HUES64 (cell line): ENCODE data around the gene MVB12B.

ENCODE experiments used
- H3K27ac ChIP-seq: 2 replicates; pipeline ENCODE4 v1.7.0; 2013; ENCODE audit warnings: low read depth, low read length, inconsistent platforms
- H3K27me3 ChIP-seq: 2 replicates; pipeline ENCODE4 v1.6.1; 2013; ENCODE audit warnings: mild to moderate bottlenecking, low read length; ENCODE audit not compliant: insufficient read depth
- H3K36me3 ChIP-seq: 2 replicates; pipeline ENCODE4 v1.6.1; 2013; ENCODE audit warnings: mild to moderate bottlenecking, low read length; ENCODE audit not compliant: insufficient read depth
- H3K4me1 ChIP-seq: 2 replicates; pipeline ENCODE4 v1.6.1; 2013; ENCODE audit warnings: mild to moderate bottlenecking, low read length, moderate library complexity; ENCODE audit not compliant: insufficient read depth
- H3K4me3 ChIP-seq: 2 replicates; pipeline ENCODE4 v1.5.1; 2013; ENCODE audit warnings: mild to moderate bottlenecking, low read length, moderate library complexity
- H3K9ac ChIP-seq: 2 replicates; pipeline ENCODE4 v1.6.1; 2013; ENCODE audit warnings: mild to moderate bottlenecking, low read depth, low read length
- H3K9me3 ChIP-seq: 2 replicates; pipeline ENCODE4 v1.6.1; 2013; ENCODE audit warnings: low read depth, low read length; ENCODE audit not compliant: insufficient read depth
- WGBS: fragments of 150-250, 120-280 bp; methylation state at CpG from one replicate; pipeline ENCODE4 v1.1.7; 2013; ENCODE audit warnings: missing lambda C conversion rate; 5-methylcytosine and 5-hydroxymethylcytosine counted together

The MVB12B gene

GRCh38 chr9:126377176-126377509 is 50.5 kb downstream of the MVB12B start:
- no peaks in the 10 kb centered on the region for H3K36me3 ChIP-seq

DNA sequence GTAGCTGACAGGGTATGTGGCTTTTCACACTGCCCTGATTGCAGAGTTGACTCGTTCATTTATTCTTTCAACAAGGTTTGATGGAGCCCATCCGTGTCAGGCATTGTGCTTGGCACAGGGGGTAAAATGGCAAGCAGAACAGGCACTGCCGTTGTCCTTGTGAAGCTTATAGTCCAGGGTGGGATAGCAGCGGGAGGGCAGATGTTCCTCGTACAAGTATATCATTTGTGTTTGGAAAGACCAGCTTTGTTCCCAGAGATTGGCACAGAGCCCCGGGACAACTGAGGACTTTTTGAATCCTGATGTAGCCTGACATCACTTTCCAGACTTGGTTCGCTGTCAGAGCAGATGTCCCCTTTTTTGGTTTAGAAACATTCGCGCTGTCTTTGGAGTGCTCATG is 50.9 kb downstream of the MVB12B start:
- Histone ChIP-seq H3K9me3 (no peaks in the 10 kb centered on the region), H3K4me3 (no peak overlapping the region), H3K36me3 (no peaks in the 10 kb centered on the region), H3K4me1 (peaks cover 64% of the 10 kb centered on the region), H3K27ac (no peak overlapping the region), H3K9ac (no peak overlapping the region), H3K27me3 (no peaks in the 10 kb centered on the region)
- WGBS: 93% methylated on average over 9 of the region's 9 CpGs

More at GRCh38 chr9:126377176-126377509, 50.5 kb downstream of the MVB12B start:
- Histone ChIP-seq H3K9me3 (no peaks in the 10 kb centered on the region), H3K27ac (no peak overlapping the region; the same call in 1 of the 2 replicates), H3K4me3 (no peak overlapping the region), H3K4me1 (peaks cover 64% of the 10 kb centered on the region), H3K9ac (no peak overlapping the region), H3K27me3 (no peaks in the 10 kb centered on the region)
- 90% methylated on average over 2 of the region's 2 CpGs for WGBS

- H3K27me3 ChIP-seq: no peaks in the 10 kb centered on the region
- H3K4me1 ChIP-seq: peaks cover 58% of the 10 kb centered on the region
- H3K36me3 ChIP-seq: no peaks in the 10 kb centered on the region
- no peak overlapping the region for H3K4me3 ChIP-seq
- no peak overlapping the region for H3K9ac ChIP-seq
- H3K9me3 ChIP-seq: no peaks in the 10 kb centered on the region
- no peak overlapping the region for H3K27ac ChIP-seq
- WGBS: 93% methylated on average over 7 of the region's 7 CpGs
Observed at GRCh38 chr9:126378761-126379160, 52.1 kb downstream of the MVB12B start.

DNA sequence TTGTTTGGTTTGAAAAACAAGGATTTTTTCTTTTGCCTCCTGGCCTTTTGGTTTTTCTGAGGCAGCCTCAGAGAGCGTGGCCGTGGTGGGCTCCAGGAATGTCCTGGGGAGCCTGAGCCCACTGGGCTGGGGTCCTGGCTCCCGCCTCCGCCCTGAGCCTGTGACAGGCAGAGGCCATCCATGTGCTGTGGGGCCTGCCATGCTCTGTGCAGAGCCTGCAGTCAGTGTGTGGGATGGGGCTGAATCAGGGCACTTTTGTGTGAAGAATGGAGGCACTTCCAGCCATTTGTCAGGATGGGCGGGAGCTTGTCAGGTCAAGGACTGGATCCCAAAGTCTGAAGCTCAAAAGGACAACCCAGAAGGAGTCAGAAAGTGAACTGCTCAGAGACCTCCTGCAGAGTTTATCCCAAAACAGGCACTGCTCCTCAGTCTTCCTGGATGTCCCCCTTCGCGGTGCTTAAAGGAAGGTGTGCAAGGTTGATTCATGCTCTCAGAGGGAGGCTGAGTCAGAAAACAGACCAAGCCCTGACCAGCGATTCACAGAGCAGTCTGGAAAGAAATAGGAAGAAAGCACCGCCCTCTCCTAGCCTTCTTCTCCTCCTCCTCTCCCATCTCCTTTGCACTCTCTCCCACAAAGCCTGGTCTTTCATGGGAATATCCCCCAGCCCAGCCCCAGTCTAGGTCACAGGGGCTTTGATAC is 53.2 kb downstream of the MVB12B start:
- H3K27me3 ChIP-seq: no peaks in the 10 kb centered on the region
- H3K27ac ChIP-seq: no peak overlapping the region
- peaks cover 49% of the 10 kb centered on the region for H3K4me1 ChIP-seq
- H3K9me3 ChIP-seq: no peaks in the 10 kb centered on the region
- WGBS: 71% methylated on average over 9 of the region's 9 CpGs
- H3K36me3 ChIP-seq: no peaks in the 10 kb centered on the region
- H3K4me3 ChIP-seq: no peak overlapping the region
- H3K9ac ChIP-seq: no peak overlapping the region

DNA sequence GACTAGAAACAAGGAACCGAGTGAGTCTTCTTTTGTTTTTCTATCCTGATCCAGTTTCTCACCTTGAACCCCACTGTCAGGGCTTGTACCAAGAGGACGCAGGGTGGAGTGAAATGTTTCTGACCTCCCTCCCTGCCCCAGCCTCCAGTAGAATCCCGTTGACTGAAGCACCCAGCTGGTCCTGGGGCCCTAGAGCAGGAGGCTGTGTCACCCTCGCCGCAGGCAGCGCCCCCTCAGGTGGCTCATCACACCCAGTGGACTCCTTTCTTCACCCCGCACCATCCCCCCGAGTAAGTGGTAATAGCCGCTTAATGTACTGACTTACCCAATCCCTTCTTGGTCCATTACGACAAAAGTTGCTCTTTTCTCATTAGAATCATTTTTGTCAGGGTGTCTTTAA is 53.8 kb downstream of the MVB12B start:
- WGBS: 92% methylated on average over 10 of the region's 10 CpGs

GRCh38 chr9:126381195-126381594 is 54.6 kb downstream of the MVB12B start:
- H3K4me1 ChIP-seq: peaks cover 35% of the 10 kb centered on the region
- H3K27me3 ChIP-seq: no peaks in the 10 kb centered on the region
- WGBS: 98% methylated on average over 4 of the region's 6 CpGs
- H3K36me3 ChIP-seq: no peaks in the 10 kb centered on the region
- H3K4me3 ChIP-seq: no peak overlapping the region
- no peaks in the 10 kb centered on the region for H3K9me3 ChIP-seq
- H3K27ac ChIP-seq: no peak overlapping the region
- no peak overlapping the region for H3K9ac ChIP-seq

More for the DNA sequence above, 53.8 kb downstream of the MVB12B start:
- no peaks in the 10 kb centered on the region for H3K9me3 ChIP-seq
- peaks cover 43% of the 10 kb centered on the region for H3K4me1 ChIP-seq
- H3K4me3 ChIP-seq: no peak overlapping the region
- no peak overlapping the region for H3K27ac ChIP-seq
- no peaks in the 10 kb centered on the region for H3K36me3 ChIP-seq
- H3K27me3 ChIP-seq: no peaks in the 10 kb centered on the region
- H3K9ac ChIP-seq: no peak overlapping the region

- no peaks in the 10 kb centered on the region for H3K9me3 ChIP-seq
- peaks cover 20% of the 10 kb centered on the region; the same call in 1 of the 2 replicates for H3K4me1 ChIP-seq
- 94% methylated on average over 3 of the region's 3 CpGs for WGBS
- H3K4me3 ChIP-seq: no peak overlapping the region
- H3K9ac ChIP-seq: no peak overlapping the region
- H3K27me3 ChIP-seq: no peaks in the 10 kb centered on the region
- no peak overlapping the region for H3K27ac ChIP-seq
- 0 out of 2 replicates have a peak, but pooled peaks cover 4% of the 10 kb centered on the region for H3K36me3 ChIP-seq
Observed at GRCh38 chr9:126383406-126384046, 56.9 kb downstream of the MVB12B start.

- Histone ChIP-seq H3K36me3 (0 out of 2 replicates have a peak, but pooled peaks cover 4% of the 10 kb centered on the region), H3K27me3 (no peaks in the 10 kb centered on the region), H3K4me1 (peaks cover 15% of the 10 kb centered on the region; the same call in 1 of the 2 replicates), H3K9me3 (no peaks in the 10 kb centered on the region), H3K9ac (no peak overlapping the region), H3K27ac (no peak overlapping the region), H3K4me3 (no peak overlapping the region)
- WGBS: 95% methylated on average over 7 of the region's 7 CpGs
Observed at GRCh38 chr9:126384926-126385325, 58.3 kb downstream of the MVB12B start.

DNA sequence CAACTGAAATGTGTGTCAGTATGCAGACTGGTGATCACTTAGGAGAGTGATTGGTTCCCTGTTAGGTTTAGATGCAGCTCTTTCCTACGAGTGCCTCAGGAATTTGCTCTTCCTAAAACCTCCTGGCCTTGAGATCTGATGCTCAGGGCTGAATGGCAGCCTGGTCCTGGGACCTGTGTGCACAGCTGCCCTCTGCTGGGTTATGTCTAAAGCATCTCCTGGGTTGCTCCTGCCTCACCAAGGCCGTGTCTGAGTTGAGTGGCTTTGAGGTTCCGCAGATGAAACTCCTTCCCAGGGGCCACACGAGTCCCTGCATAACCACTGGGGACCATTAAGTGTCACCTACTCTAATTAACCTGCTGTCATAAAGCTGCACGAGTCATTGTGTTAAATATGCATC is 59.5 kb downstream of the MVB12B start:
- Histone ChIP-seq H3K9ac (no peak overlapping the region), H3K9me3 (no peaks in the 10 kb centered on the region), H3K27ac (no peak overlapping the region), H3K4me1 (peaks cover 5% of the 10 kb centered on the region; the same call in 1 of the 2 replicates), H3K36me3 (0 out of 2 replicates have a peak, but pooled peaks cover 4% of the 10 kb centered on the region), H3K4me3 (no peak overlapping the region), H3K27me3 (no peaks in the 10 kb centered on the region)
- WGBS: 81% methylated on average over 5 of the region's 5 CpGs

- Histone ChIP-seq H3K27ac (no peak overlapping the region), H3K4me1 (0 out of 2 replicates have a peak, but pooled peaks cover 3% of the 10 kb centered on the region), H3K36me3 (0 out of 2 replicates have a peak, but pooled peaks cover 4% of the 10 kb centered on the region), H3K9ac (no peak overlapping the region), H3K27me3 (no peaks in the 10 kb centered on the region), H3K4me3 (no peak overlapping the region), H3K9me3 (no peaks in the 10 kb centered on the region)
- 89% methylated on average over 6 of the region's 6 CpGs for WGBS
Observed at GRCh38 chr9:126386776-126387175, 60.1 kb downstream of the MVB12B start.

GRCh38 chr9:126388964-126389708 is 62.5 kb downstream of the MVB12B start:
- 93% methylated on average over 8 of the region's 8 CpGs for WGBS
- no peak overlapping the region for H3K4me3 ChIP-seq
- H3K36me3 ChIP-seq: peaks cover 11% of the 10 kb centered on the region; the same call in 1 of the 2 replicates
- no peak overlapping the region for H3K9ac ChIP-seq
- H3K9me3 ChIP-seq: no peaks in the 10 kb centered on the region
- no peak overlapping the region for H3K27ac ChIP-seq
- no peaks in the 10 kb centered on the region for H3K27me3 ChIP-seq
- 0 out of 2 replicates have a peak, but pooled peaks cover 3% of the 10 kb centered on the region for H3K4me1 ChIP-seq
